Transverse colon (tissue), 4 donors: ENCODE results near the gene TMEM273.

Experiments used
- CTCF ChIP-seq, 5 experiments: fragments of 200-600 bp in 3 of 5; fragments of 450-650 bp in 2 of 5; sonication (generic) in 3 of 5; IDR thresholded peaks; 1 replicate in 2 of 5; 2 replicates in 3 of 5; pipeline ENCODE4 v1.5.1; 2016 to 2017; ENCODE audit warnings: antibody characterized with exemption in 5 of 5, inconsistent platforms in 3 of 5, mild to moderate bottlenecking in 2 of 5, moderate library complexity in 1 of 5
- EP300 ChIP-seq: sonication (generic); formaldehyde crosslinking; IDR thresholded peaks from one replicate; pipeline ENCODE4 v1.6.1; 2017; ENCODE audit warnings: antibody characterized with exemption, low read depth
- POLR2A ChIP-seq: fragments of 450-650 bp; IDR thresholded peaks from one replicate; pipeline ENCODE4 v1.6.1; 2016; ENCODE audit warnings: antibody characterized with exemption, mild to moderate bottlenecking, moderate library complexity
- POLR2AphosphoS5 ChIP-seq, 3 donors: sonication (generic); formaldehyde crosslinking; IDR thresholded peaks; one replicate each; pipeline ENCODE4 v1.6.1; 2016; ENCODE audit warnings: antibody characterized with exemption in 3 of 3

GRCh38 chr10:49128854-49129253 is 59.3 kb downstream of the TMEM273 start:
- no peak for TF ChIP-seq CTCF (IDR thresholded peaks at IDR 0.05)
- TF ChIP-seq POLR2A: no peak
- no peak for TF ChIP-seq EP300
- no peak for TF ChIP-seq POLR2AphosphoS5 (IDR thresholded peaks at IDR 0.05)
